Thyroid gland (tissue), 4 donors: Measurements from ENCODE around the gene SPNS2. TPM values are rescaled to one million over a fixed set of nuclear protein-coding genes. Genes with fewer than 3 reads are reported as not detected.

Source experiments
- DNase-seq, 2 donors: peaks; one replicate each; pipeline ENCODE4 v3.0.0-alpha.2; 2019
- H3K27ac ChIP-seq, 3 donors: fragments of 200-600 bp; sonication (generic); 1 replicate in 2 of 3; 2 replicates in 1 of 3; pipeline ENCODE4 v1.5.1; 2016 to 2019; ENCODE audit warnings: mild to moderate bottlenecking in 1 of 3, moderate library complexity in 1 of 3
- H3K27me3 ChIP-seq: fragments of 200-600 bp; sonication (generic); one replicate; pipeline ENCODE4 v1.5.1; 2019
- H3K36me3 ChIP-seq, 2 donors: fragments of 200-600 bp; sonication (generic); one replicate each; pipeline ENCODE4 v1.5.1; 2016 to 2019
- H3K4me1 ChIP-seq, 2 donors: fragments of 200-600 bp; sonication (generic); one replicate each; pipeline ENCODE4 v1.5.1; 2017 to 2019
- H3K4me3 ChIP-seq, 3 donors: fragments of 200-600 bp; sonication (generic); replicated peaks in 1 of 3; 1 replicate in 2 of 3; 2 replicates in 1 of 3; pipeline ENCODE4 v1.5.1; 2016; ENCODE audit warnings: mild to moderate bottlenecking in 1 of 3
- H3K9me3 ChIP-seq: fragments of 200-600 bp; sonication (generic); one replicate; pipeline ENCODE4 v1.5.1; 2017
- POLR2A ChIP-seq, 2 donors: fragments of 450-650 bp; IDR thresholded peaks; one replicate each; pipeline ENCODE4 v1.6.1; 2017; ENCODE audit warnings: antibody characterized with exemption in 2 of 2, mild to moderate bottlenecking in 2 of 2, moderate library complexity in 1 of 2
- WGBS, 2 donors: methylation state at CpG; one replicate each; pipeline ENCODE4 v1.1.5; 2017; 5-methylcytosine and 5-hydroxymethylcytosine counted together
- intact Hi-C: fragments of 100-400 bp; cut with DNase I; formaldehyde crosslinking; loops from one replicate; pipeline ENCODE4 v1.15.1; 2023
- total RNA-seq, 4 donors: library from RNA; depleted of rRNA; stranded (reverse); fragments of >200 nt; gene quantifications; one replicate each; pipeline ENCODE4 v1.2.3, GENCODE V29; 2016
- TF ChIP-seq, protein P1 (sequence below), 6 experiments: fragments of 200-600 bp in 3 of 6; fragments of 450-650 bp in 3 of 6; sonication (generic) in 3 of 6; IDR thresholded peaks; one replicate each; pipeline ENCODE4 v1.5.1; 2016 to 2019; ENCODE audit warnings: antibody characterized with exemption in 6 of 6, mild to moderate bottlenecking in 2 of 6, inconsistent platforms in 1 of 6, moderate library complexity in 1 of 6

Gene SPNS2
- total RNA-seq, 4 donors from 2014 or later = 5.6 to 16.3 (median 8.1) TPM

DNA sequence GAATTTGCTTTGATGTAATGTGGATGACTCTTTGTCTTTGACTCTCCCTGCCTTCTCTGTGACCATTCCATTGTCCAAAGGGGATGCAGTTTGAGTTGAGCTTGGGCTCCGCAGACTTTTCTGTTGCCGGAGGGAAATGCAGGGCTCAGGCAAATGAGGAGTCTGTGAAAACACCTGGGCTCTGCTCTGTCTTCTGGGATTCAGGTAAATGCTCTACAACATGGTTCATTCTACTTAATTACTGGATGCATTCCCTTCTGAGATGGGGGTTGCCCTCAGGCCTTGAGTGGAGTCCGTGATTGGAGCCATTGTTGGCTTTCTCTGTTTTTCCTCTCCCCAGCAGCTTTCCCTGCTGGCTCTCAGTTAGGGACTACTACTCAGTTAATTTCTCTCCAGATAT lies 26.4 kb upstream of the SPNS2 start:
- Histone ChIP-seq H3K27me3 (no peaks in the 10 kb centered on the region), H3K36me3 (no peaks in the 10 kb centered on the region), H3K27ac (no peak overlapping the region), H3K9me3 (no peaks in the 10 kb centered on the region), H3K4me3 (no peak overlapping the region), H3K4me1 (peaks cover 0 to 3% of the 10 kb centered on the region in 2 donors)
- intact Hi-C loops = no loop called here
- no peak for DNase-seq
- 89 to 92% methylated on average over 3 of the region's 3 CpGs for WGBS, 2 donors
- no peak for TF ChIP-seq POLR2A (IDR thresholded peaks at IDR 0.05)
- TF ChIP-seq, protein P1, sequence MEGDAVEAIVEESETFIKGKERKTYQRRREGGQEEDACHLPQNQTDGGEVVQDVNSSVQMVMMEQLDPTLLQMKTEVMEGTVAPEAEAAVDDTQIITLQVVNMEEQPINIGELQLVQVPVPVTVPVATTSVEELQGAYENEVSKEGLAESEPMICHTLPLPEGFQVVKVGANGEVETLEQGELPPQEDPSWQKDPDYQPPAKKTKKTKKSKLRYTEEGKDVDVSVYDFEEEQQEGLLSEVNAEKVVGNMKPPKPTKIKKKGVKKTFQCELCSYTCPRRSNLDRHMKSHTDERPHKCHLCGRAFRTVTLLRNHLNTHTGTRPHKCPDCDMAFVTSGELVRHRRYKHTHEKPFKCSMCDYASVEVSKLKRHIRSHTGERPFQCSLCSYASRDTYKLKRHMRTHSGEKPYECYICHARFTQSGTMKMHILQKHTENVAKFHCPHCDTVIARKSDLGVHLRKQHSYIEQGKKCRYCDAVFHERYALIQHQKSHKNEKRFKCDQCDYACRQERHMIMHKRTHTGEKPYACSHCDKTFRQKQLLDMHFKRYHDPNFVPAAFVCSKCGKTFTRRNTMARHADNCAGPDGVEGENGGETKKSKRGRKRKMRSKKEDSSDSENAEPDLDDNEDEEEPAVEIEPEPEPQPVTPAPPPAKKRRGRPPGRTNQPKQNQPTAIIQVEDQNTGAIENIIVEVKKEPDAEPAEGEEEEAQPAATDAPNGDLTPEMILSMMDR (IDR thresholded peaks at IDR 0.05) = no peak

DNA sequence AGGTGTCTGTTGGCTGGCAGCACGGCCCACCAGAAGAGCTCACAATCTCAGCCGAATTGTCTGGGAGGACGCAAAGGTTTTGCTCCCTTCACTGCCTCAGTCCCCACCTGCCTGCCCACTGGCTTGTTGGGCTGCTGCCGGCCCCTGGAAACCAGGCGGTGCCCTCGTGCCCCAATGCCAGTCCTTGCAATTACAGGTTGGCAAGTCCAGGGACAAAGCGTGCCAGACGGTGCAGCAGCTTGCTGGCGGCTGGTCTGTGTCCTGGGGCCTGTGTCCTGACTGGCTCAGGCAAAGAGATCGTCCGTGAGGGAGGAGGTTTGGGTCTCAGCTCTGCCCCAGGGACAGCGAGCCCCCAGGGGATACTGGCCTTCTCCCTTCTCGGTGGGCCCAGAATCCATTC lies 24.6 kb upstream of the SPNS2 start:
- H3K9me3 ChIP-seq = no peaks in the 10 kb centered on the region
- no peaks in the 10 kb centered on the region for H3K27me3 ChIP-seq
- H3K4me3 ChIP-seq = no peak overlapping the region
- 86 to 89% methylated on average over 13 of the region's 13 CpGs for WGBS, 2 donors
- H3K4me1 ChIP-seq = peaks cover 0 to 3% of the 10 kb centered on the region in 2 donors
- TF ChIP-seq POLR2A (IDR thresholded peaks at IDR 0.05) = no peak
- TF ChIP-seq, protein P1 (IDR thresholded peaks at IDR 0.05) = no peak
- DNase-seq = no peak
- intact Hi-C loops = no loop called here
- no peak overlapping the region for H3K27ac ChIP-seq
- no peaks in the 10 kb centered on the region for H3K36me3 ChIP-seq

GRCh38 chr17:4475001-4475400 lies 23.7 kb upstream of the SPNS2 start:
- 66 to 78% methylated on average over 9 of the region's 9 CpGs for WGBS, 2 donors
- no peak for DNase-seq
- Histone ChIP-seq H3K27me3 (no peaks in the 10 kb centered on the region), H3K4me3 (no peak overlapping the region), H3K9me3 (no peaks in the 10 kb centered on the region), H3K4me1 (peaks cover 0 to 3% of the 10 kb centered on the region in 2 donors), H3K27ac (no peak overlapping the region), H3K36me3 (no peaks in the 10 kb centered on the region)
- no peak for TF ChIP-seq POLR2A (IDR thresholded peaks at IDR 0.05)
- TF ChIP-seq, protein P1 (IDR thresholded peaks at IDR 0.05) = no peak
- intact Hi-C loops = no loop called here

GRCh38 chr17:4475463-4475862 lies 23.2 kb upstream of the SPNS2 start:
- no peaks in the 10 kb centered on the region for H3K27me3 ChIP-seq
- H3K9me3 ChIP-seq = no peaks in the 10 kb centered on the region
- no peaks in the 10 kb centered on the region for H3K36me3 ChIP-seq
- H3K27ac ChIP-seq = no peak overlapping the region
- DNase-seq = no peak
- no peak for TF ChIP-seq POLR2A (IDR thresholded peaks at IDR 0.05)
- TF ChIP-seq, protein P1 (IDR thresholded peaks at IDR 0.05) = no peak
- no peak overlapping the region for H3K4me3 ChIP-seq
- H3K4me1 ChIP-seq = peaks cover 0 to 3% of the 10 kb centered on the region in 2 donors
- intact Hi-C loops = no loop called here
- 72 to 88% methylated on average over 4 to 7 of the region's 7 CpGs for WGBS, 2 donors

- H3K36me3 ChIP-seq = no peaks in the 10 kb centered on the region
- no peak for DNase-seq
- no peak overlapping the region for H3K4me3 ChIP-seq
- 77 to 80% methylated on average over 14 of the region's 14 CpGs for WGBS, 2 donors
- H3K9me3 ChIP-seq = no peaks in the 10 kb centered on the region
- no peak for TF ChIP-seq POLR2A (IDR thresholded peaks at IDR 0.05)
- TF ChIP-seq, protein P1 (IDR thresholded peaks at IDR 0.05) = no peak
- intact Hi-C loops = no loop called here
- peaks cover 0 to 5% of the 10 kb centered on the region in 2 donors for H3K4me1 ChIP-seq
- no peaks in the 10 kb centered on the region for H3K27me3 ChIP-seq
- H3K27ac ChIP-seq = no peak overlapping the region
Observed at GRCh38 chr17:4476017-4476416, 22.7 kb upstream of the SPNS2 start.
